HG03439 (cell line): ENCODE measurements around the gene IPMK.
"Not testable (repeated sequence)": the region's sequence is repeated elsewhere in the genome, so short reads cannot be mapped to it uniquely, and the experiment has no call there.

Experiments
- ATAC-seq: cut with Tn5 transposase; IDR thresholded peaks from one replicate; pipeline ENCODE4 v1.9.1; 2021; ENCODE audit warnings: mild to moderate bottlenecking, moderate library complexity; ENCODE audit not compliant: unreplicated experiment

Gene IPMK

GRCh38 chr10:58157076-58157766, 110.5 kb downstream of the IPMK start:
- ATAC-seq, result no peak

GRCh38 chr10:58155941-58156340, 111.8 kb downstream of the IPMK start:
- not testable (repeated sequence) for ATAC-seq

GRCh38 chr10:58153751-58154150, 113.9 kb downstream of the IPMK start:
- ATAC-seq, result no peak

- peak; percentile 61 for ATAC-seq
Measured at GRCh38 chr10:58152673-58153263, 114.9 kb downstream of the IPMK start.

- ATAC-seq, result no peak
Measured at GRCh38 chr10:58150290-58150689, 117.4 kb downstream of the IPMK start.

- ATAC-seq, result no peak
Measured at GRCh38 chr10:58143944-58144343, 123.8 kb downstream of the IPMK start.
